Measurements from ENCODE around the gene E2F4.

The E2F4 gene

GRCh38 chr16:67247192-67248072 lies 55.5 kb downstream of the E2F4 start, which contains the start of gene FHOD1:
FHOD1 (minus strand) TSS chr16:67247481; CDS start chr16:67247410, 71 bp downstream.
- peak within 1 kb of the TSS; percentile 93 for H3K4me3 ChIP-seq (ENCODE audit: low read length)
- under 1% methylated on average over 60 of the region's 60 CpGs for WGBS
- H3K9me3 ChIP-seq (ENCODE audit: insufficient read depth, low read depth, low read length), result no peaks in the 10 kb centered on the region
- peaks cover 33% of the 10 kb centered on the region for H3K4me1 ChIP-seq (ENCODE audit: insufficient read depth, low read length)
- H3K9ac ChIP-seq (ENCODE audit: low read depth, low read length), result peak within 1 kb of the TSS; percentile 84
- H3K36me3 ChIP-seq (ENCODE audit: insufficient read depth, low read length), result no peaks in the 10 kb centered on the region
- peaks cover 35% of the 10 kb centered on the region for H3K27me3 ChIP-seq (ENCODE audit: insufficient read depth, low read length)
- H3K27ac ChIP-seq (ENCODE audit: low read depth, low read length), result peak within 1 kb of the TSS; percentile 93

GRCh38 chr16:67248073-67248400 lies 56.1 kb downstream of the E2F4 start:
- peak overlapping the region; percentile 93 for H3K4me3 ChIP-seq (ENCODE audit: low read length)
- no peak overlapping the region for H3K27ac ChIP-seq (ENCODE audit: low read depth, low read length)
- no peaks in the 10 kb centered on the region for H3K36me3 ChIP-seq (ENCODE audit: insufficient read depth, low read length)
- H3K27me3 ChIP-seq (ENCODE audit: insufficient read depth, low read length), result peaks cover 35% of the 10 kb centered on the region
- H3K9me3 ChIP-seq (ENCODE audit: insufficient read depth, low read depth, low read length), result no peaks in the 10 kb centered on the region
- 9% methylated on average over 7 of the region's 7 CpGs for WGBS
- H3K9ac ChIP-seq (ENCODE audit: low read depth, low read length), result no peak overlapping the region
- peaks cover 33% of the 10 kb centered on the region for H3K4me1 ChIP-seq (ENCODE audit: insufficient read depth, low read length)

All from HUES64 (cell line).